Measurements from ENCODE around the gene MYO10.
"Not testable (repeated sequence)": the region's sequence is repeated elsewhere in the genome, so short reads cannot be mapped to it uniquely, and the experiment has no call there.

MYO10 gene

DNA sequence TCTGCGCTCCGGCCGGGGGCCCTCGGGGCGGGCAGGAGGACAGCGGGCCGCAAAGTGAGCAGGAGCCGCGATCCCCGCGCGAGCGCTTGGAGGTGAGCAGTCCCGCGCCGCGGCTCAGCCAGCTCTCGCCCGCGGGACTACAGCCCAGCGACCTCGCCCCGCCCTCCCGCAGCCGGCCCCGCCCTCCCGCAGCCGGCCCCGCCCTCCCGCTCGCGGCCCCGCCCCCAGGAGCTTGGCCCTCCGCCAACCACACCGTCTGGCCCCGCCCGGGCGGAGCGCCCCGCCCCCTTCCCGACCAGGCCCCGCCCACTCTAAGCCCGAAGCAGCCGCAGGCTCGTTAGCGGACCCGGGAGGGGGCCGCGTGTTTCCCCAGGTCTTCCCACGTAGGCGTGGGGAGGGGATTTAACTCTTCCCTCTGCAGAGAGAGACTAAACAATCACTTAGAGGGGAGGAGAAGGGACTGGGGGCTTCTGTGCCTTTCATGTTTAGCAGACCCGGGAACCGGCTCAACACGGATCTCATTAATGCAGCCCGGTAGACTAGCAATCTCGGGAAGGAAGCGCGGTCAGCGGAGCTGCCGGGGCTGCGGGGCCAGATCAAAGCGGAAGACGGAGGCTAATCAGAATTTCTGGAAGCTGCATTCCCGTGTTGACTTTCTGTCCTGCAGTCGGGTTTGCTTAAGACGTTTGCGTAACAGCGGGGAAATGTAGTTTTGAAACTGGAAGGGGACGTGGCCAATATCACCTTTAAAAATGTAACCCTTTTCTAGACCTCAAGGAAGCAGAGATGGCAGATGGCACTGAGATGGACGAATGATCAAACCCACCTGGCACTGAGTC is at the start of gene MYO10:
MYO10 (minus strand) TSS at position 139 of the 839 bp plus-strand sequence. CDS start 480 bp downstream, outside the sequence.
- DNase-seq (ENCODE audit: low spot score), result peak; percentile 33

DNA sequence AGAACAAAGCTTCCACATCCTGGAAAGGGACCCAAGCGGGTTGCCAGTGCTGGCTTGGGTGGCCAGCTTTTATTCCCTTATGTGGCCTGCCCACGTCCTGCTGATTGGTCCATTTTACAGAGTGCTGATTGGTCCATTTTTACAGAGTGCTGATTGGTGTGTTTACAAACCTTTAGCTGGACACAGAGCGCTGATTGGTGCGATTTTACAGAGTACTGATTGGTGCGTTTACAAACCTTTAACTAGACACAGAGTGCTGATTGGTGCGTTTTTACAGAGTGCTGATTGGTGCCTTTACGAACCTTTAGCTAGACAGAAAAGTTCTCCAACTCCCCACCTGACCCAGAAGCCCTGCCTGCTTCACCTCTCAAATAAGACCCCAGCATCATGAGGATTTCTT is 49.2 kb upstream of the MYO10 start:
- not testable (repeated sequence) for DNase-seq (ENCODE audit: low spot score)

DNA sequence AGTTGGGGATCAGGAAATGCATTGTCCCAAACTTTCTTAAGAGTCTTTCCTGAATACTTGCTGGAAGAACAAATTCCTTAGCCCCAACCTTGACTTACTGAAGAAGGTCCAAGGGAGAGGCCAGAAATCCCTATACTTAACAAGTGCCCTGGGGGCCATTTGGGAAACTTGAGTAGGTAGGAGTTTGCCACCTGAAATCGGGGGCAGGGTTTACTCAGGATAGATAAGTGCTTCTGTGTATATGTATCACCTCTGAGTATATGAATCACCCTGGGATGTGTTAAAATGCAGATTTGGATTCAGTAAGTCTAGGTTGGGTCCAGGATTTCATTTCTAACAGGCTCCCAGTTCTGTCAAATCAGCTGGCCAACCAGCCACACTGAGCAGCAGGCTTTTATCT is 47.9 kb upstream of the MYO10 start:
- DNase-seq (ENCODE audit: low spot score), result no peak

DNA sequence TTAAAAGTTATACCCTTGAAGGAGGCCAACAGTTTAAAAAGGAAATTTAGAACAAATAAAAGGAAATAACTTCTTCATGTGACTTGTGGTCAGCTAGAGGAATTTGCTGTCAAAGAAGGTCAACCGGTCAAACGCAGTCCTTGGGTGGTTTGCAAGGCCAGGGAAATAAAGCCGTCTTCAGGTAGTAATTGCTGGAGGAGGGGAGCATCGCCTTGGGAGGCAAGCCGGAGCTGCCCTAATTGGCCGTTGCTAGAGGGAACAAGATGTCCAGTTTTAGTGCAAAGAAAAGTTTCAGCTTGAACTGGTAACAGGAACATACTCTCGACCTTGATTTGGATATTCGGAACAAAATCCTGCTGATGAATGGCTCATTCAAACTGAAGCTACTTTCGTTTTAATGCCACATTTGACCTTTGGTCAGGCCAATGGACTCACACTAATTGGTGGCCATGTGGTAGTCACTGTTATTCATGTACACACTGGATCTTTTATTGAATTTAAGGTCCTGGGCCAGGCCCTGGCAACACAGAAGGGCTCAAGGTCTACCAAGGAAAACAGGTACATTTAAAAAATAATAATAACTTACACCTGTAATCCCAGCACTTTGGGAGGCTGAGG is 47.0 kb upstream of the MYO10 start:
- DNase-seq (ENCODE audit: low spot score), result no peak

DNA sequence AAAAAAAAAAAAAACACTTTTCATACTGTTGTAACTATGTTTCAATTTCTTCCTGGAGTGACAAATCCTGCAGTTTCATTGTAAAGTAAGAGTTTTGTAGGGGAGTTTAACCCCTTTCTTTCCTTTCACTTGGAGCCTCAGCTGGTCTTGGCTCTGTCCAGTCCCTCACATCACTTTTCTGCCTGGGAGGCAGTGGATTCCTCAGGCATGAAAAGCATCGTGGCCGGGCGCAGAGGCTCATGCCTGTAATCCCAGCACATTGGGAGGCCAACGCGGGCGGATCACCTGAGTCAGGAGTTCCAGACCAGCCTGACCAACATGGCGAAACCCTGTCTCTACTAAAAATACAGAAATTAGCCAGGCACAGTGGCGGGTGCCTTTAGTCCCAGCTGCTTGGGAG is 45.6 kb upstream of the MYO10 start:
- no peak for DNase-seq (ENCODE audit: low spot score)

DNA sequence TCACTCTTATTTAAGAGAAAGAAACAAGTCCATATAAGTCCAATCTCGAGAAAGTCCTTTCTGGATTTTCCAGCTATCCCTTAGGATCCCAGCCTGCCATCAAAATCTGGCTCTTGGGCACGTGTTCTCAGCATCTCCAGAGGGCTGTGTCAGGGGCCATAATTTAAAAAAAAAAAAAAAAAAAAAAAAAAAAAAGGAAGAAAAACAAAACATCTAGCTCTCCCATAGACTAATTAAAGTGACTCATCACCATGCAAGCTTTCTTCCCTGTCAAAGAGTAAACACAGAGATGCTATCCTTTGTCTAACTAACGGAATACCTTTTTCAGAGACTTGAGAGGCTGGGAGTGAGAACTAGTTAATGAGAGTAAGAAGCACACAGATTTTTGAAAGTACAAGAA is 44.9 kb upstream of the MYO10 start:
- no peak for DNase-seq (ENCODE audit: low spot score)

DNA sequence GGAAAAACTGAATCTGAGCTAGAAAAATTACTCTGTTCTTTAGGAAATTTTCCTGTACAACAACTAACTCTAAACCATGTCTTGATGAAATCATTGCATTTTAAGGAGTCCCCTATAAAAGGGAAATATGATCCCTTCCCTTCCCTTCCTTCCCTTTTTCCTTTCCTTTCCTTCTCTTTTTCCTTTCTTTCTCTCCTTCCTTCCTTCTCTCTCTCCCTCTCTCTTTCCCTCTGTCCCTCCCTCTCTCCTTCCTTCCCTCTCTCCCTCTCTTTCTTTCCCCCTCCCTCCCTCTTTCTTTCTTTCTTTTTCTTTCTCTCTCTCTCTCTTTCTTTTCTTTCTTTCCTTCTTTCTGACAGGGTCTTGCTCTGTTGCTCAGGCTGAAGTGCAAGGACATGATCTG is 42.2 kb upstream of the MYO10 start:
- no peak for DNase-seq (ENCODE audit: low spot score)

DNA sequence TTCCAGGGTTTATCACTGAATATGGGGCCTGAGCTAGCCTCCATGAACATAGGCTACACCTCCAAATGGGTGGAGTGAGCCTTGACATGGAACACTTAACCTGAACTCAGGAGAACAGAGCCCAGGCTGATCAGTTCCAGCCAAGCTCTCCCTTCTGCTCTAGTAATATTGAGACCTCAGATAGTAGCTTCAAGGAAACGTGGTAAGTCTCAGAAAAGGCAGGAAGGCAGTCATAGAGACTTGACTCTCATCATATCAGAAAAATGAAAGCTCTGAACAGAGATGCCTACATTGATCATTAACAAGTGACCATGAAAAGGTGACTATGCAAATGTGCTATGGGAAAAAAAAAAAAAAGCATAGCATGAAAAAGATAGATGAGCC is 40.5 kb upstream of the MYO10 start:
- no peak for DNase-seq (ENCODE audit: low spot score)

DNA sequence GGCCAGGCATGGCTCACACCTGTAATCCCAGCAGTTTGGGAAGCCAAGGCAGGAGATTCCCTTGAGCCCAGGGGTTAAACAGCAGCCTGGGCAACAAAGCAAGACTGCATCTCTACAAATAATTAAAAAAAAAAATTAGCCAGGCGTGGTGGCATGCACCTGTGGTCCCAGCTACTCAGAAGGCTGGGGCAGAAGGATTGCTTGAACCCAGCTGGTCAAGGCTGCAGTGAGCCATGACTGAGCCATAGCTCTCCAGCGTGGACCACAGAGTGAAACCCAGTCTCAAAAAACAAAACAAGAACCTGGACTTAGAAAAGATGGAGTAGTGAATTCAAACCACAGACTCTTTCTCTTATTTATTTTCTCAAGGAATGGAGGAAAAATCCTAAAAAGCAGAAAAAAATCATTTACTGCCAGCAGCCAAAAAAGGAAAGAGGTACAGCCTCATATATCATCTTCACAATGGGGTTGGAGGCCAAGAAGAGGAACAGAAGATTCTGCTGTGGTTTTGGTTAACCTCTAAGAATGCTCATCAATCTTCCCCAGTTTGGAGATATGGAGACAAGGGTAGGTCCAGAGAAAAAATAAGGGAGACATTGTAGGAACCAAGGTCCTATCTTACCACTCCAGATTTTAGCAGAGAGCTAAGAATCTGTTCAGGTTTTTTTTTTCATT is 40.0 kb upstream of the MYO10 start:
- no peak for DNase-seq (ENCODE audit: low spot score)

DNA sequence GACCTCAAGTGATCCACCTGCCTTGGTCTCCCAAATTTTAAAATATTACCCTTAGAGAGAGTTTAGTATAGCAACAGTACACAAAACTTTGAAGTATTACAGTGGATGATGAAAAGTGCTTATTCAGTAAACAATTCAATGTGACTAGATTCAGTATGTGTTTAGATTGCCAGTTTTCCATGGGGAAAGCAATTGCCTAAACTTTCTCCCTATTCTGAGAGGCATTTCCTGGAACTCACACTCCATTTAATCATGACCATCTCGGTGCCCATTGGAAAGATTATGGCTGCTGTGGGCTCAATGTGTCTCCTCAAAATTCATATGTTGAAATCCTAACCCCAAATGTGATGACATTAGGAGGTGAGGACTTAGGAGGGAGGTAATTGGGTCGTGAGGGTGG is 38.9 kb upstream of the MYO10 start:
- DNase-seq (ENCODE audit: low spot score), result no peak

DNA sequence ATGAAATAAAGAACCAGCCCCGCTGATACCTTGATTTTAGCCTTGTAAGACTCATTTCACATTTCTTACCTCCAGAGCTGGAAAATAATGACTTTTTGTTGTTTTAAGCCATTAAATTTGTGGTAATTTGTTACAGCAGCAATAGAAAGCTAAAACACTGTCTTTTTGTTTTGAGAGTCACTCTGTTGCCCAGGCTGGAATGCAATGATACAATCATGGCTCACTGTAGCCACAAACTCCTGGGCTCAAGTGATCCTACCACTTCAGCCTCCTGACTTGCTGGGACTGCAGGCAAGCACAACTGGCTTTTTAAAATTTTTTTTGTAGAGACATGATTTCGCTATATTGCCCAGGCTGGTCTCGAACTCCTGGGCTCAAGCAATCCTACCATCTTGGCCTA is 34.7 kb upstream of the MYO10 start:
- no peak for DNase-seq (ENCODE audit: low spot score)

DNA sequence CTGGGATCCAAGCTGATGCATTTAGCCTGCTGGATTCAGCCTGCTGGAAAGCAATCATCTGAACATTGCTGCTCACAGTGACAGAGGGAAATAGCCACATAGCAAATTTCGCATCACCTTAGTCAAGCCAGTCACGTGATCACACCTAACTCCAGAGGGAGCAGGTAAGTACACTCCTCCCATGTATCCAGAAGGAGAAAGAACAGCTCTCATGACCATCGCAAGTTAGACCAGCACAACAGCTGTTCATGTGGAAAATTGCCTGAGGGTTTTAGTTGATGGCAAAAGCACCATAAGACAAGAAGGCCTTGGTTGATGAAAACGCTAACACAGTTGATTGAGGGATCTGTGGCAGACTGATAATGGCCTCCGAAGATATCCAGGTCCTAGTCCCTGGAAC is 34.2 kb upstream of the MYO10 start:
- no peak for DNase-seq (ENCODE audit: low spot score)

DNA sequence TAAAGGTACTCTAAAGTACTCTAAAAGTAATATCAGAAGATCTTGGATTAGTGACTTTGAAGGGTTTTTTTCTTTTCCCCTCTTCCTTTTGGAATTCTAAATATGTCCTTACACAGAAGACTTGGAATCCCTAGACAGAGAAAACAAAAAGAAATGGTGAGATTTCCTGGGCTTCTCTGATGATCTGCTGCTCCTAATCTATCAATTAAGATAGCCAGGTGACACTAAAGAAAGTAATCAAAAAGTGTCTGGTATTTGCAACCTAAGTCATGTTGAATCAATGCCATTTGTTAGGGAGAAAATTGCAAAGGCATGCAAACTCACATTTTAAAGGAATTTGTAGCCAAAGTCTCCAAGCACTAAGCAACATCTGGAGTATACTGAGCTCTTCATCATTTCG is 29.5 kb upstream of the MYO10 start:
- no peak for DNase-seq (ENCODE audit: low spot score)

DNA sequence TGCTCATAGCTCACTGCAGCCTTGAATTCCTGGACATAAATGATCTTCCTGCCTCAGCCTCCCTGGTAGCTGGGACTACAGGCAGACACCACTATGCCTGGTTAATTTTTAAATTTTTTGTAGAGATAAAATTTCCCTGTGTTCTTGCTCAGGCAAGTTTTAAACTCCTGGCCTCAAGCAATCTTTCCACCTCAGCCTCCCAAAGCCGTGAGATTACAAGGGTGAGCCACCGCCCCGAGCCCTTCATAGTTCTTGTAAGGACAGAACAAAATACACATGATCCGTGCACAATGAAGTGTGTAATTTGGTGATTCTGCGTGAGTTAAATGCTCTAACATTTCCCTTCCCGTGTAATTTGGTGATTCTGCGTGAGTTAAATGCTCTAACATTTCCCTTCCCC is 27.7 kb upstream of the MYO10 start:
- DNase-seq (ENCODE audit: low spot score), result no peak

DNA sequence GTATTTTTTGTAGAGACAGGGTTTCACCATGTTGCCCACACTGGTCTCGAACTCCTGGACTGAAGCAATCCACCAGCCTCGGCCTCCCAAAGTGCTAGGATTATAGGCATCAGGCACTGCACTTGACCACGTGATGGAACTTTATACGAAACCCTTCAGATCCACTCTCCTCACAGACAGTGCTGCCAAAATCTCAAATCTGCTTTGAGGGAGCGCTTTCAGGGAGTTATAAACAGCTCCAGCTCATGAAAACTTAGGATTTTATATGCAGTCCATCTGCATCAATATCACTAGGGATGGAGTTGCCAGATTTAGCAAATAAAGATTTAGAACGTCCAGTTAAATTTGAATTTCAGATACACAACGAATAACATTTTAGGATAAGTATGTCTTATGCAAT is 25.0 kb upstream of the MYO10 start:
- DNase-seq (ENCODE audit: low spot score), result no peak

DNA sequence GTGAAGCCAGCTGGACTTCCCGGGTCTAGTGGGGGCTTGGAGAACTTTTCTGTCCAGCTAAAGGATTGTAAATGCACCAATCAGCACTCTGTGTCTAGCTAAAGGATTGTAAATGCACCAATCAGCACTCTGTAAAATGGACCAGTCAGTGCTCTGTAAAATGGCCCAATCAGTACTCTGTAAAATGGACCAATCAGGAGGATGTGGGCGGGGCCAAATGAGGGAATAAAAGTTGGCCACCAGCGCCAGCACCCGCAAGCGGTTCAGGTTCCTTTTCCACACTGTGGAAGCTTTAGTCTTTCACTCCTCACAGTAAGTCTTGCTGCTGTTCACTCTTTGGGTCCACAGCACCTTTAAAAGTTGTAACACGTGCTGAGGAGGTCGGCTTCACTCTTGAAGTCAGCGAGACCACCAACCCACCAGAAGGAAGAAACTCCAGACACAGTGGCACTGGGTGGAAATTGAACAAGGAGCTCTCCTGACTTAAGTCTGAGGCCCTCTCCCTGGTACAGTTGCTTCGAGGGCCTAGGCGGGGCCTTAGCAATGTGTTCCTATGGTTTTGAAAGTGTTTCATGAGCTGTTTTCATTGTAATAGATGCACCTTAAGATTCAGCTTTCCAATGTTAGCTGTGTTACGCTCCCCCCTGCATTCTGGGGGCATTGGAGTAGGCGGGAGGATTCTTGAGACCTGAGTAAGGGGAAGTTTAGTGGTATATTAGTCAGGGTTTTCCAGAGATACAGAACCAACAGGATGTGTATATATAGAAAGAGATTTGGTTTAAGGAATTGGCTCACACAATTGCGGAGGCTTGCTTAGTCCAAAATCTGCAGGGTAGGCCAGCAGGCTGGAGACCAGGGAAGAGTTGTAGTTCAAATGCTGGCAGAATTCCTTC is 21.5 kb upstream of the MYO10 start:
- DNase-seq (ENCODE audit: low spot score), result no peak

DNA sequence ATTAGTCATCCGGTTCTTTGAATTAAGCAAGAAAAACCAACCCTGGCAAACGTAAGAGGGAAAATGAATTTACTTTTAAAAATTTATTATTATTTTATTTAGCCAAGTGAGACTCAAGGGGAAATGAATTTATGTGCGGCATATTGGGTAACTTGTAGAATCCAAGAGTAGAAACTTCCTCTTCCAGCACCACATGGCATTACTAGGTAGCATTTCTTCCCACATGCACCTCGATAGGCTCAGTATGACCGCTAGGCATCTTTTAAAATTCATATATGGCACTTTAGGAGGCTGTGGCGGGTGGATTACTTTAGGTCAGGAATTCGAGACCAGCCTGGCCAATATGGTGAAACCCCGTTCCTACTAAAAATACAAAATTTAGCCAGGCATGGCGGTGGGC is 17.6 kb upstream of the MYO10 start:
- DNase-seq (ENCODE audit: low spot score), result no peak

DNA sequence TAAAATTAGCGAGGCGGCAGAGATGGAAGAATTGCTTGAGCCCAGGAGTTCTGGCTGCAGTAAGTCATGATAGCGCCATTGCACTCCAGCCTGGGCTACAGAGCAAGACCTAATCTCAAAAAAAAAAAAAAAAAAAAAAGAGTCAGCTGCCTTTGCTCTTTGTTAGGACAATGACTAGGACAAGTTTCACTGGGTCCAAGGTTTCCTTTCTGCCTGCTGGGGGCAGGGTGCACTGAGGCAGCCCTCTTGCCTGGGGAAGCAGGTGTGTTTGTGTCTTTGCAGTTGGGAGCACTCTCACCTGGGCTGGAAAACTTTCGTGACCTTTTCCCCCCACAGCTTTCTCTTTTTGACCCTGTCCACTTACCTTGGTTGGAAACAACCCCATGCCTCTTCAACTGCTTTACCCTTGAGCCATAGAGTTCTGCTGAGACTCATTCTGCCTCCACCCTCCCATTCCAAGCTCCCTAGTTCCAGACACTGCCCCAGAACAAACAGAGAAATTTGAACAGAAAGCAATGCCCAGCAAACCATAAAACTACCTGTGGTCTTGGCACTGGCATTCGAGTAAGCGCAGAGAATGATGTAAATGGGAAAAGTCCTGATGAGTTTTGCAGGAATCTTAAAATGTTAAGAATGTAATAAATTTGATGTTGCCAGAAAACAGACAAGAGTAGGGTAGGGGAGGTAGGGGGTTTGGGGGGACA is 17.0 kb upstream of the MYO10 start:
- DNase-seq (ENCODE audit: low spot score), result no peak

DNA sequence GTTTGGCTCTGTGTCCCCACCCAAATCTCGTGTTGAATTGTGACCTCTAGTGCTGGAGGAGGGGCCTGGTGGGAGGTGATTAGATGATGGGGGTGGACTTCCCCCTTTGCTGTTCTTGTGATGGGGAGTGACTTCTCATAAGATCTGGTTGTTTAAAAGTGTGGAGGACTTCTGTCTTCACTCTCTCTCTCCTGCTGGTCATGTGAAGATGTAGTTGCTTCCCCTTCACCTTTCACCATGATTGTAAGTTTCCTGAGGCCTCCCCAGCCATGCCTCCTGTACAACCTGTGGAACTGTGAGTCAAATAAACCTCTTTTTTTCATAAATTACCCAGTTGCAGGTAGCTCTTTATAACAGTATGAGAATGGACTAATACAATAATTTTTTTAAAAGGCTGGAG is 10.6 kb upstream of the MYO10 start:
- DNase-seq (ENCODE audit: low spot score), result no peak

DNA sequence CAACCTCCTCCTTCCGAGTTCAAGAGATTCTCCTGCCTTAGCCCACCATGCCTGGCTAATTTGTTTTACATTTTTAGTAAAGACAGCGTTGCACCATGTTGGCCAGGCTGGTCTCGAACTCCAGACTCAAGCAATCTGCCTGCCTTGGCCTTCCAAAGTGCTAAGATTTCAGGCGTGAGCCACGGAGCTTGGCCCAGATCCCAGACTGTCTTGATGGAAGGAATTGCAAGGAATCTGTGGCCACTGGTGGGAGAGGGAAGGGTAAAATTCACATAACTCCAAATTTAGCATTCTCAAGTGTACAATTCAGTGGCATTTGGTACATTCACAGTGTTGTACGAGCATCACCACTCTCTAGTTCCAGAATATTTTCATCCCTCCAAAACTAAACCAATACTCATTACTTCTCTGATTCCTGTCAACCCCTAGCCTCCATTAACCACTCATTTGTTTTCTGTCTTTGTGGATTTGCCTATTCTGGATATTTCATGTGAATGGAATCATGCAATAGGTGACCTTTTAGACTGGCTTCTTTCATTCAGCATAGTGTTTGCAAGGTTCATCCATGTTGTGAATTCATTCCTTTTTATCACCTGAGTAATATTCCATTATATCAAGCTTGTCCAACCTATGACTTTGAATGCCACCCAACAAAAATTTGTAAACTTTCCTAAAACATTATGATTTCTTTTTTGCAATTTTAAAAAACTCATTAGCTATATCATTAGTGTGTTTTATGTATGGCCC is 8.9 kb upstream of the MYO10 start:
- DNase-seq (ENCODE audit: low spot score), result no peak
